HG03457 (cell line): ENCODE results near the gene POLA2.

Experiments
- ATAC-seq: cut with Tn5 transposase; IDR thresholded peaks from one replicate; pipeline ENCODE4 v1.9.1; 2021; ENCODE audit warnings: moderate number of reproducible peaks; ENCODE audit not compliant: unreplicated experiment

POLA2 gene

DNA sequence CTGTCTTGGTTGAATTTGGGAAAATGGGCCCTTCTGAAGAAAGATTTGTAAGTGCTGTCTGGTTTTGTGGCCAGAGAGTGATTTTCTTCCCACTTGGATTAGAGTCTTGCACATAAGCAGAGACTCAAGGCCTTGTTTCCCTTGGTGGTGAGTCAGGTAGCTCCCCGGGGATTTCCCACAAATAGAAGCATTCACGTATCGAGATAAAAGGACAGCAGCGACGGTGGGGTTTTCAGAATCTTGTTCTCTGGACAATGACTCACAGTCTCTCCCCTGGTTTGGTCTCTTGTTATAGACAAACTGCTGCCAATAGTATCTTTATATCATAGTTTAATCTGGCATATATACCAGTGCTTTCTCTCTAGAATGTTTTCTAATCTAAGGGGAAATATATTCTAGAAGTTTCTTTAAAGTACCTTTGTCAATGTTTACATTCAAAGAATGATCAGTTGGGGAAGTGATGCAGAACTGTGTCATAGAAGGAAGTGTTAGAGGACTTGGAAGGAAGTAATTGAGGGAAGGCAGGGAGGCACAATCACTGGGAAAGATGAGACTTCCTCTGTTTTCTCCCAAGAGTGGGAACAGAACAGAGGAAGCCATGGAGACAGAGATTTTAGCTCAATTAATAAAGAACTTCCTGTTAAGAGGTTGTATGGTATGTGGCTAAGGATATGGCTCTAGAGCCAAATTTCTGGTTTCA is 18.1 kb downstream of the POLA2 start:
- ATAC-seq = no peak

DNA sequence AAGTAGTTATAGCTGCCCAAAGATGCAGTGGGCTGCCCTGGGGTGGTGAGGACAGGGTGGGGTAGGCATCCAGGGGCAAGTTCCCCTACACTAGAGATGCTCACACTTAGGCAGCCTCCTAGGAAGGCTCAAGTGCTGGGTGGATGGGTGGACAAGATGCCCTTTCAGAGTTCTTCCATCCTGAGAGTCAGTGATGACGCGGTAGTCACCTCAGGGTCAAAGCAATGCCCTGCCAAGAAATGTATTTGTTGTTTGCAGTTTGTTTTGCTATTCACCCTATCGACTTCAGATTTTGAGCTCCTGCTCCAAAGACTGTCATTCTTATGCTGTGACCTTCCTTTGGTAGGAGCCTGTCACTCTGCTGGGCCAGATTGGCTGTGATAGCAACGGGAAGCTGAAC is 18.9 kb downstream of the POLA2 start:
- ATAC-seq = no peak

DNA sequence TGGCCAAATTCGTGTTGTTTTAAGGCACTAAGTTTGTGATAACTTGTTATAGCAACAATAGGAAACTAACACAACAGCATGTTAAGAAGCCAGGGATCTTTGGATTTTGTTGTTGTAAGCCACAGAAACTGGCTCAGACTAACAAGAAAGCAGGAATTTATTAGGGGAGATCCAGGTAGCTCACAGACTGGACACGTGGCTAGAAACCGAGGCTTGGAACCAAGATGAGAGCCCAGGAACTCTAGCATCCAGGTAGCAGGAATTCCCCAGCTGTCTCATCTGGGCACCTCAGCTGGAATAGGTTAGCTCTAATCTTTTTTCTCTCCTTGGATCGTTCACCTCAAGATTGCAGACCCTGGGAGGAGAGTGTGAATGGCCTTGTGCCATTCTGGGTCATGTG is 24.9 kb downstream of the POLA2 start:
- no peak for ATAC-seq

DNA sequence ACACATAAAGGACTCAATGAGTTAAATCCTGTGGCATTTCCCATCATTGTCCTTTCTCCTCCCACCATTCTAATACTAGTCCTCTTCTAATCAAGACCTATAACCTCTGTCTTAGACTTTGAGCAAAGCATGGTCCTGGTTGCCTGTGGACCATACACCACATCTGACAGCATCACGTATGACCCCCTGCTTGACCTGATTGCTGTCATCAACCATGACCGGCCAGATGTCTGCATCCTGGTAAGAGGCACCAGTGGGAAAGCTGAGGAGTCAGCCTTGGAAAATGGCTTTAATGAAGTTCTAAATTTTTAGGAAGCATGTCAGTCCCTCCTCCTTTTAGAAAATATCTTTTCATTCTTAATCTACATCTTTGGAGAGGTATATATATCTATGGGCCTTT is 25.8 kb downstream of the POLA2 start:
- no peak for ATAC-seq

DNA sequence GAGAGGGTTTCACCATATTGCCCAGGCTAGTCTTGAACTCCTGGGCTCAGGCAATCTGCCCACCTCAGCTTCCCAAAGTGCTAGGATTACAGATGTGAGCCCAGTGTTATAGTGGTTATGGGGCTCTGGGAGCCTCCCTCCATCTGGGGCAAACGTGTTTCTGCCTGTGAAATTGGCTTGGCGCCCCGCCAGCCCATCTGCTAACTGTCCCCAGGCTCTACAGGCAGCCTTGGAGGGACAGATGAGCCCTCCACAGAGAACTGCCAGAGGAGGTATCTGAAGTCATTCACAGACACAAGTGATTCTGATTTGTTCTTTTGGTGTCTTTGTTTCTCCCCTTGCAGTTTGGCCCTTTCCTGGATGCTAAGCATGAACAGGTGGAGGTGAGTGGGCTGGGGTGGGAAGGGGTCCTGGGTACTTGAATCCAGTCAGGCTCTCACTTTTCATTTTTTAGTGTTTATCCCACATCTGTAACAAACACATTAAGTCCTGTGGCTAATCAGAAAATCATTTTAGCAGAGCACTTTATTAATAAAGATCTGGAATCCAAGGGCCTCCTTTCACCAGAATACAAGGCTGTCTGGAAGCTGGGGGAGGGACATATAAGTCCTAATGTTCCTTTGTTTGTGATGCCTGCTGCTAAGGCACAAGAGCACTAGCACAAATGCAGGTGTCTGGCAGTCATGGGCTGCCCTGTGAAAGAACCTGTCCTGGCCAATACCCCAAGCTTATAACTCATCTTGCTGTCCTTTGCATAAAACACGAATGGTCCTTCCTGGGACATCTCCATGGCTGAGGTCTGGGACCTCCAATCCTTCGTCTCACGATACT is 27.2 kb downstream of the POLA2 start:
- ATAC-seq = no peak

DNA sequence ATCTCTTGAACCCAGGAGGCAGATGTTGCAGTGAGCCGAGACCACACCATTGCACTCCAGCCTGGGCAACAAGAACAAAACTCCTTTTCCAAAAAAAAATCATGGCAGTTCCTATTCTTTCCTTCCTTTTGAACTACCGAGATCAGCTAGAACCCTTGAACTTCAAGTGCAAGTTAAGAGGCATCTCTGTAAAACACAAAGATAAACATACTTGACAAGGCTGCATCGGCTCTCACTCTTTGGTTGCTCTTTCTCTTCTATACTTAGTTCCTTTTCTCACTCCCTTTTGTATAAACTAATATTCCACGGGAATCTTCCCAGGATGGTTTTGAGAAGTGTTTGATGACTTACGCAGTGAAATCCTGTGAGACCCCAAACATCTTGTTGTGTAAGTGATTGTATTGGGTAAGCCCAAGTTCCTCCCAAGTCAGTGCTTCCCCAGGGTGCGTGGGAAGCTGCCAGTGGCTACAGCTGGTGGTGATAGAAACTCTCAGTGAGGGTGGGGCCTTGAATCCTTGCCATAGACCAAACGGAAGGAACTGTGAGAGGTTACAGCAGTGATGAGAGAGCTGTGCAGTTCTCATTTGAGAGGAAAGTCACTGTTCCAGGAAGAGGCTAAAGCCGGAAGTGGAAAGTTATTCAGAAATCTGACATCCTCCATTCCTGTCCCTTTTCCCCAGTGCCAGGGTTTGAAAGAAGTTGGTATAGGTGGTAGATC is 28.8 kb downstream of the POLA2 start:
- no peak for ATAC-seq

DNA sequence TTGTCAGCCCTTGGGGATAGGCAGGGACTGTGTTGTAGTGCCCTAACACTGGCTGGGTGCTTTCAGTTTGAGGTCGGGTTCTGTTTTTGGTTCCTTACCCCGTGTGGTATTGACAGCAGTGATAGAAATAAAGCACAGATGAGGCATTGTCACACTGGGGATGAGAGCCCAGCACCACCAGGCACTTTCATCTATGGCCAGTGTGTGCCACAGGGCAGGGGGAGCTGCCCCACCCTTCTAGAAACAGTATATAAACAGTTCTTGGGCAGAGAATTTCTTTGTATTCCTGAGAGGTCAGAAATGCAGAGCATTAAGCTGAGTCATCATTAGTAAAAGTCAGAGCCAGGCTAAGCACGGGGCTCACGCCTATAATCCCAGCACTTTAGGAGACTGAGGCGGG is 29.9 kb downstream of the POLA2 start:
- no peak for ATAC-seq

DNA sequence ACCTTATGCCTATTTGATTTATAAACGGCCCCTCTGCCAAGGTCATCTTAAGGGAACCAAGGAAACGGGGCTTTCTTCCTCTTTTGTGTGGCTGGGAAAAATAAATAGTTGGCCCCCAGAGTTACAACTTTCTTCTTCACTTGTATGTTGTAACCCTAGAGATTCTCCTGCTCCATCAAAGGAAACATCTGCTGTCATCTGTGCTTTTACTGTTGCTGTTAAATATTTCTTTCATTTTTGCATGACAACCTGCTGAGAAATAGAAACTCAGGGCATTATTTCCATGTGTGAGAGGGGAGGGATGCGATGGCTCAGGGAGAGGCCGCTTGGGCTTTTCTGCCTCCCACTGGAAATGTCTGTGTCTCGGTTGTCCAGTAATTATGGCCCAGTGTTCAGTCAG is 31.1 kb downstream of the POLA2 start:
- no peak for ATAC-seq

DNA sequence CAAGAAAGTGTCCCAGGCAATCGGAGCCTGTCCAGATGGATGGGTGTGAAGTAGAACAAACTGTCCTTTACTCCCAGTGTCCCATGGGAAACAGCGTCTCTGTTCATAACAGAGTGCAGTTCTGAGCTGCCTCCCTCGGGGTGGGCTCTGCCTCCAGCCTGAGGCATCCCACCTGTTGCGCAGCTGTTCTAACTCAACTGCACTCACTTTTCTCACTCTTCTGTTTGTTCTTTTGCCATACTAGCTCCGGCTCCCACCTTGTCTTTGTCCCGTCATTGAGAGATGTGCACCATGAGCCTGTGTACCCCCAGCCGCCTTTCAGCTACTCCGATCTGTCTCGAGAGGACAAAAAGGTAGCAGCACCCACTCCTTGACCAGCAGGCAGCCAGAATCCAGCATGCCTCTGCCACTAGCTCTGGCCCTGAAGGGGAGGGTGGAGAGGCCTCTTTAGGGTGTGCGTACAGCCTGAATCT is 32.2 kb downstream of the POLA2 start:
- no peak for ATAC-seq

DNA sequence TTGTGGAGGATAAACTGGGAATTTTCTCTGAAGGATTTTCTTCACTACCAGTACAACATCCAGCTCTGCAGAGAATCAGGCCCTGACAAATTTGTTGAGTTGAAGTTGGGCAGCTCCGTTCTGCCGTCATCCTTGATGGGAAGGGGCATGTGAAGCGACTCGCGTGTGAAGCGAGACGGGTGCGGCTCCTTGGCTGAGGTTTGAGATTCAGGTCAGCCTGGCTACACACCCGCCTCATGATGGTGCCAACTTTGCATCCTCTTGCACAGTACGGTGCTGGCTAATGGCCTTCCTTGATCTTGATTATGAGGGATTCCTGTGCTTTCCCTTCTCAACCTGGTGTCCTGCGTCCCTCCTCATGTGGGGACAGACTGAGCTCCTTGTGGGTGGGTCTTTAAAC is 33.2 kb downstream of the POLA2 start:
- ATAC-seq = no peak

DNA sequence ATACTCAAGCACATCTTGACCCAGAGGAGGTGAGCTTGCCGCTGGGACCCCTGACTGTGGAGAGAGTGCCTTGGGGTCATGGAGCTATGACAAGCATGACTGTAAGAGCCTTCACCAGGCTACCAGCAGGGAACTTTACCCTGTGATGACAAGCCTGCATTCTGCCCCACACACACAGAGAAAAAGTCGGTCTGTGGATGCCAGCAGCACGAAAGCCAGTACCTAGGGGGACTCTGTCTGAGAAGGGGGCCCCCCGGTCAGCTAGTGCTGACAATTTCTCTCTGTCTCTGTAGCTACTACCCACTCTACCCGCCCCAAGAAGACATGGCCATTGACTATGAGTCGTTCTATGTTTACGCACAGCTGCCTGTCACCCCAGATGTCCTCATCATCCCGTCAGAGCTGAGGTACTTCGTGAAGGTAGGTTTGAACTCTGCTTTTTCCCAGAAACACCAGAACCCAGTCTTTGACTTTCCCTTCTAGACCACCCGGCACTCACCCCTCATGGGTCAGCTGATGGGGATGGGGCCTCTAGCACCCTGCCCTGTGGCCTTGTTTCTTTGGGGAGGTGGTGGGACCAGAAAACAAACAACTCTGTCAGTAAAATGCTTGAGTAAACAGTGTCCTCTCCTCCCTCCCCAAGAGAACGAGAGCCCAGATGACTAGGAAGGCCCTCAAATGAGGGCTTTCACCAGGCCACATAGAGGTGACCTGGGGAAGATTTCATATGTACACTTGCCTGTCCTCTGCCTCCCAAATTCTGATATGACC is 34.0 kb downstream of the POLA2 start:
- no peak for ATAC-seq

DNA sequence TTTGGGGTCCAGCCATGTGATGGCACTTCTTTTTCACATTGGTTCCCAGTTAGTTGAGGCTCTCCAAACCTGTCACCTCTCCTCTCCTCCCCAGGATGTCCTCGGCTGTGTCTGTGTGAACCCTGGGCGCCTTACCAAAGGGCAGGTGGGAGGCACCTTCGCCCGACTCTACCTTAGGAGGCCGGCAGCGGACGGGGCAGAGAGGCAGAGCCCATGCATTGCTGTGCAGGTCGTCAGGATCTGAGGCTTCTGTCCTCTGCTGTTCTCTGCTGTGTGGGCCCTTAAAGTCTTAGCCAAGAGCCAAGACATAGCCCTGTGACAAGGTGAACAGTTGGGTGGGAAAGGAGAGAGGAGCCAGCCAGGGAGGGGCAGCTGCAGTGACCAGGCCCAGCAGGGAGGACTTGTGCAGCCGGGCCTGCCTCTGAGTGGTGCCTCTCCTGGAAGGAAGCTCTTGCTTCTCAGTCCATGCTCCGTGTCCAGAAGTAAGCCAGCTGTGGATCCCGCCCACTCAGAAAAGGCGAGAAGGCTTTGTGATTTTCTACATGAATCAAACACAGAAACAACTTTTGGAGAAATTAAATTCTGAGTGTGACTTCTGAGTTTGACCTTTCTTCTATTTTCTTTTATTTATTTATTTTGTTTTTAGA is 35.4 kb downstream of the POLA2 start:
- no peak for ATAC-seq

DNA sequence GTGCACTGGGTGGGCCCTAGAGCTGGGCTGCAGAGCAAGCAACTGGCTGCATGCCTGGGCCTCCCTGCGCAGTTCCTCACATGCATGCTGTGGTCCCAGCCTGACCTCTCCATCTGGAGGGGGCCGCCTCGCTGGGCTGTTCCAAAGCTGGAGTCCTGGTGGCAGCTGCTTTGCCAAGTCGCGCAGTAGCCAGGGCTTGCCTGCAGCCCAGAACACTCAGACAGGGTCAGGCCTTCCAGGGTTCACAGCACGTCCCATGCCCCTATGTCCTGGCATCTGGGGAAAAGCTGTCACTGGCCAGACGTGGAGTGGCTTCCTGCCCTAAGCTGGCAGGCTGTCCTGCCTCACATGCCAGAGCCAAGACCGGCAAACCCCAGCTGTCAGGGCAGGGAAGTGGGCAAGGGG is 36.4 kb downstream of the POLA2 start:
- ATAC-seq = no peak

DNA sequence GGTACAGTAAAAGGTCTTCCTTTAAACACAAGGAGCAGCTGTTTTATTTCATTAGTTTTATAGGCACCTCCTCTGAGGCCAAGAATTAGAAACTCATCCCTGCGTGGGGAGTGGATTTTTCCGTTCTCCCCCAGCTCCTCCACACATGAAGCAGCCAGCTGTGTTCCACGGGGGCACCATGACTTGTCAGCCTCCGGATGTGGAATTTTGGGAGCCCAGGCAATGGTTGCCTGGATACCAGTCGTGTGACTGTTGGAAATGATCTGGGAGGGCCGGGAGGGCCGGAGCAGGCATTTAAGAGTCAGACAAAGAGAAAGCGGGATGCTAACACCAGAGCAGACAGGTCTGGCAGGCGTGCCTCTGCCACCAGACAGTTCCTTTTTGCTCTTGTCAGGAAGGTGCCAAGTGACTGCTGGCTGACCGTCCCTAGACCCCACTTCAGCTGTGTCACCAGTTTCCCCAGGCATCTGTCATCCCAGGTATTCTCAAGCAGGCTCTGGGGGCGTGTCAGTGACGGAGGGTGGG is 37.0 kb downstream of the POLA2 start:
- ATAC-seq = no peak

DNA sequence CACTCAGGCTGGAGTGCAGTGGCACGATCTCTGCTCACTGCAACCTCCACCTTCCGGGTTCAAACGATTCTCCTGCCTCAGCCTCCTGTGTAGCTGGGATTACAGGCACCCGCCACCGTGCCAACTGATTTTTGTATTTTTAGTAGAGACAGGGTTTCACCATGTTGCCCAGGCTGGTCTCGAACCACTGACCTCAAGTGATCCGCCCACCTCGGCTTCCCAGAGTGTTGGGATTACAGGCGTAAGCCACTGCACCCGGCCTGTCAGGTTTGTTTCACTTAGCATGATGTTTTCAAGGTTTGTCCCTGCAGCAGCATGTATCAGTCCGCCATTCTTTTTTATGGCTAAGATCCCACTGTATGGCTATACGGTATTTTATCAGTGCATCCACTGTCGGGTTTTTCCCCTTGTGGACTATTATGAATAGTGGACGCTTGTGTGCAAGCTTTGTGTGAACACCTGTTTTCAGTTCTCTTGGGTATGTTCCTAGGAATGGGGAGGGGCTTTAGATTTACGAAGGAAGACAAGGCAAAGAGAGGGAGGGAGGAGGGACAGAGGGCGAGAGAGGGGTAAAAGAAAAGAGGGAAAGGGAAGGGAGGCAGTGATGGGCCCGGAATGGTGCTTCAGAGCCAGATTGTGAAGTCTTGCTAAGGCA is 39.0 kb downstream of the POLA2 start:
- ATAC-seq = no peak

DNA sequence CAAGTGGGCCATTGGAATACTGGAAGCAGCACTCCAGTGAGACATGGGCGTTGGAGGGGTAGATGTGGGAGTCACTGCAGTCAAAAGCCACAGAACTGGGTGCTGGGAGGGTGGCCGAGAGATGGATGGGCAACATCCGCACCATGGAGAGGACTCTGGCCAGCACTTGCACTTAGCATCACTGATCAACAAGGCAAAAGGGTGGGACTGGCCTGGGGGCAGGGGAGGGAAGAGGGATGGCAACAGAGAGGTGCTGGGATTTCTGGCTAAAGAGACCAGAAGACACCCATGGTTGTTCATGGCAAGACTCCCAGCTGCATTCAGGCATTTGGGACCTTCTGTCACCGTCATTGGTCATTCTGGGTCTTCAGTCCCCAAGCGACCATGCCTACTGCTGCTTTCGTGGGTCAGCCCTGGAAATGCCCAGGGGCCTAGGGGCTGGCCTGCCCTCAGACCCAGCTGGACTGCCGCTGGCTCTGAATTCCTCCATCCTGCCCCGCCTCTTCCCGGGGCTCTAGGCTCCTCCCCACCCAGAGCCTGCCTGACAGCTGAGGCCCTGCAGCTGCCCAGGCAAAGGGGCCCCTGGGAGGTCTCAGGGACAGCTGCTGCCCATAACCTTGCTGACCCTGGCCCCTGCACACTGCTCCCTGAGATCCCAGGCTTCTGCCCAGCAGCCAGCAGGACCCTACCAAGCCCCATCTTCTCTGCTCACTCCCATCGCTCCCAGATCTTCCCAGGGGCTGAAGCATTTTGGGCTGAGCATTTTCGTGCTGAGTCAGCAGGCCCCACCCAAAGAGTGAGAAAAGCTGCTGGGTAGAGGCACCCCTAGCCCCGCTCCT is 39.9 kb downstream of the POLA2 start:
- no peak for ATAC-seq

DNA sequence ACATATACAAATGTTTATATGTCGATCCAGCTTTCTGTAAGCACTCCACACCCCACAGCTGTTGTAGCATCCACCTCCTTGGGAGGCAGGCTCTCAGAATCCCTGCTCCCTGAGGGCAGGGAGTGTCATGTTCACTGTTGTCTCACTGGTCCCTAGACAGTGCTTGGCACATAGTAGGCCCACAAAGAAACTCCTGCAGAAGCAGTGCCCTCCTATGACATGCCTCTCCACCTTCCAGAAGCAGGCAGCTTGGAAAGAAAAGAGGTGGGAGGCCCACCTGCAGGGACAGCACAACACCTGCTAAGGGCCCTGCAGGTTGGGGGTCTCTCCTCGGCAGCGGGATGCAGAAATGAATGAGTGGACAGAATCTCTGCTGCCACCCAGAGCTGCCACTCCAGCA is 41.8 kb downstream of the POLA2 start:
- ATAC-seq = no peak

DNA sequence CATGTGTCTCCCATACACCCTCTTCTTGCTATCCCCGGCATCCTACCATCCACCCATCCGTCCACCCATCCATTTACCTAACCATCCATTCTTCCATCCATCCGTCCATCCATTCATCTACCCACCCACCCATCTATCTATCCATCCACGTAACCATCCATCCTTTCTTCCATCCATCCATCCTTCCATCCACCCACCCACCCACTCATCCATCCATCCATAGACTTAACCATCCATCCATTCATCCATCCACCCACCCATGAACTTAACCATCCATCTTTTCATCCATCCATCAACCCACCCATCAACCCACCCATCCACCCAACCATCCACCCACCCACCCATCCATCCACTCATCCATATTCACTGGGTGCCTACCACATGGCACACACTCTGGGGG is 42.3 kb downstream of the POLA2 start:
- no peak for ATAC-seq

DNA sequence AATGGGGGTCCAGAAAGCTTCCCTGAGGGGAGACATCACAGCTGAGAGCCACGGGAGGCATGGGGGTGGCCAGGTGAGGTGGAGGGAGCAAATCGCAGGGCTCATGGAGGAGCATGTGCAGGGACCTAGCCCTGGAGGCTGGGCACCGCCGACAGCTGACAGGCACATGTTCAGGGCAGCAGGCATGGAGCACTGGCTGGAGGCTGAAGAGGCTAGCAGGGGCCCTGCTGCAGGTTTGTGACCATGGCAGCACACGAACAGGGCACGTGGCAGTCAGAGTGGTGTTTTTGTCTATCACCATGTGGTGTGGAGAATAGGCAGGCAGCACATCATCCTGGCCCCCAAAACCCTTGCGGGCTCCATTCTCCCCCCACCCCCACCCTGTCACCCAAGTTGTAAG is 42.9 kb downstream of the POLA2 start:
- ATAC-seq = no peak
